ENCODE data around the gene ISM1.

DNA sequence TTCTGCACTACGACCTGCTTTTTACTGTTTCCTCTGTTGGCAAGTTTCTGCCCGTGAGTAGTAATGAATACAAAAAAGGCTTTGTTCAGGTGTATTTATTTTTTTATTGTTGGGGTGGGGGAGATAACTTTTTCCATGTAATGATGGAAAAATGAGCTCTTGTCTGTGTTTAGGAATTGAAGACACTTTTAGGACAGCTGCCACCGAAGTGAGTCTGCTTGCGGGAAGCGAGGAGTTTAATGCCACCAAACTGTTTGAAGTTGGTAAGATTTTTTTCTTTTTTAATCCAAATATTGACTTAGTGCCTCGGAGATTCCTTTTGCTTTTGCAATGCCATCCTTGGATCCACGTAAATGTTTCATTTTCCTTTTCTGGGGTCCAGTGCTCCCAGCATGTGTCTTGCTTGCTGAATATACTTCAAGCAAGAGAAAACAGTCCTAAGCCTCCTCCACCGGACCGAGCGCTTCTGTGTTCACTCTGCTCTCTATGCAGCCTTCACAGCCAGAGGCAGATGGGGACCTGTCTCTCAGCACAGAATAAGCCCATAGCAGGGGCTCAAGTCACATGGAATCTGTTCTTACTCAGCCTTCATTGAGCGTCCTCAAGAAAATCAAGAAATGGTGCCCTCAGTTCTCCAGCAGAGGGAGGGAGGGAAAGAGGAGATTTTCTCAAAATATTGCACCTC, 71.3 kb downstream of the ISM1 start:
- TF ChIP-seq, protein P1, sequence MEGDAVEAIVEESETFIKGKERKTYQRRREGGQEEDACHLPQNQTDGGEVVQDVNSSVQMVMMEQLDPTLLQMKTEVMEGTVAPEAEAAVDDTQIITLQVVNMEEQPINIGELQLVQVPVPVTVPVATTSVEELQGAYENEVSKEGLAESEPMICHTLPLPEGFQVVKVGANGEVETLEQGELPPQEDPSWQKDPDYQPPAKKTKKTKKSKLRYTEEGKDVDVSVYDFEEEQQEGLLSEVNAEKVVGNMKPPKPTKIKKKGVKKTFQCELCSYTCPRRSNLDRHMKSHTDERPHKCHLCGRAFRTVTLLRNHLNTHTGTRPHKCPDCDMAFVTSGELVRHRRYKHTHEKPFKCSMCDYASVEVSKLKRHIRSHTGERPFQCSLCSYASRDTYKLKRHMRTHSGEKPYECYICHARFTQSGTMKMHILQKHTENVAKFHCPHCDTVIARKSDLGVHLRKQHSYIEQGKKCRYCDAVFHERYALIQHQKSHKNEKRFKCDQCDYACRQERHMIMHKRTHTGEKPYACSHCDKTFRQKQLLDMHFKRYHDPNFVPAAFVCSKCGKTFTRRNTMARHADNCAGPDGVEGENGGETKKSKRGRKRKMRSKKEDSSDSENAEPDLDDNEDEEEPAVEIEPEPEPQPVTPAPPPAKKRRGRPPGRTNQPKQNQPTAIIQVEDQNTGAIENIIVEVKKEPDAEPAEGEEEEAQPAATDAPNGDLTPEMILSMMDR (IDR thresholded peaks at IDR 0.05): no peak
- TF ChIP-seq POLR2AphosphoS5 (IDR thresholded peaks at IDR 0.05): no peak
- no peak for TF ChIP-seq POLR2A (IDR thresholded peaks at IDR 0.05)
